Bronchial epithelial cell (primary cell): ENCODE results near the gene SLC25A39. TPM values are rescaled to one million over a fixed set of nuclear protein-coding genes. Genes with fewer than 3 reads are reported as not detected.

Experiments used
- DNase-seq: peaks from one replicate; pipeline ENCODE4 v3.0.0-alpha.2; 2010; ENCODE audit warnings: low read depth
- FAIRE-seq: peaks from 2 replicates; lab custom pipeline; 2011; peaks lifted over from hg19 to GRCh38; lab: Jason Lieb, UNC
- H3K27me3 ChIP-seq: 2 replicates; pipeline ENCODE4 v1.5.1; 2011; ENCODE audit warnings: low read length; ENCODE audit not compliant: control insufficient read depth, insufficient read depth
- H3K36me3 ChIP-seq: 2 replicates; pipeline ENCODE4 v1.5.1; 2011; ENCODE audit warnings: low read length; ENCODE audit not compliant: control insufficient read depth, insufficient read depth
- H3K4me3 ChIP-seq: 2 replicates; pipeline ENCODE4 v1.5.1; 2011; ENCODE audit warnings: mild to moderate bottlenecking, low read depth, low read length, control low read depth
- total RNA-seq: library from RNA; depleted of rRNA; stranded (reverse); fragments of >200 nt; gene quantifications from 2 replicates; pipeline ENCODE4 v1.2.1, GENCODE V29; 2014
- TF ChIP-seq, protein P1 (sequence below): IDR thresholded peaks from 2 replicates; pipeline ENCODE4 v1.5.1; 2011; ENCODE audit warnings: mild to moderate bottlenecking, moderate library complexity, low read length, control low read depth, inconsistent platforms; ENCODE audit not compliant: insufficient read depth, severe bottlenecking

Gene SLC25A39
- total RNA-seq, 1 donor from 2014 or later, result 83.7 TPM

DNA sequence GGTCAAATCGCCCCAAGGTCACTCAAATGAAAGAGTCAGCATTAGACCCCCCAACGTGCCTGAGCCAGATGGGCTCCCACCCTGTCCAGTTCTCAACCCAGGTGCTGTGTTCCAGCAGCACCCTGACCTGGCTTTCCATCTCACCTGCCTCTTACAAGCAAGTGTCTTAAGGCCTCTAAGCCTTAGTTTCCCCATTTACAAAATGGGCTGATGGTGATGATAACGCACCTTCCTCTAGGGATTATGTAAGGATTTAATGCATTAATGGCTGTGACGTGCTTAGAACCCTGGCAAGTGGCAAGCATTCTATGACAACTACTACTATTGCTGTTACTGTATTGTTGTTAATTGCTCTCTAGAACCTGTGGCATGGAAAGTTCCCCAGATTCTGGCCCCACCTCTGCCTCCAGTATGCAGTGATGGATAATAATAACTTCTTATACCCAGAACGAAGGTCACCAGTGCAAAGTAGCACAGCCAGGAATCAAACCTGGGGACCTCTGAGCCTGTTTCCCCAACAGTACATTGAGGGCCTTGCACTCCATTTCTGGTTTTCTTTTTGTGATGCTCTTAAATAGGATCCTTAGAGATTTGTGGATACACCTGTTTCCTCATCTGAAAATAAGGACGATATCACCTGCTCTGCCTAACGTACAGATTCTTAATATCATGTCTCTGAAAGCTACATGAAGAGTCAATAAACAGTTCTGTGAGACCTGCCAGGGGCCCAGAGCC lies 3.3 kb upstream of the SLC25A39 start:
- TF ChIP-seq, protein P1, sequence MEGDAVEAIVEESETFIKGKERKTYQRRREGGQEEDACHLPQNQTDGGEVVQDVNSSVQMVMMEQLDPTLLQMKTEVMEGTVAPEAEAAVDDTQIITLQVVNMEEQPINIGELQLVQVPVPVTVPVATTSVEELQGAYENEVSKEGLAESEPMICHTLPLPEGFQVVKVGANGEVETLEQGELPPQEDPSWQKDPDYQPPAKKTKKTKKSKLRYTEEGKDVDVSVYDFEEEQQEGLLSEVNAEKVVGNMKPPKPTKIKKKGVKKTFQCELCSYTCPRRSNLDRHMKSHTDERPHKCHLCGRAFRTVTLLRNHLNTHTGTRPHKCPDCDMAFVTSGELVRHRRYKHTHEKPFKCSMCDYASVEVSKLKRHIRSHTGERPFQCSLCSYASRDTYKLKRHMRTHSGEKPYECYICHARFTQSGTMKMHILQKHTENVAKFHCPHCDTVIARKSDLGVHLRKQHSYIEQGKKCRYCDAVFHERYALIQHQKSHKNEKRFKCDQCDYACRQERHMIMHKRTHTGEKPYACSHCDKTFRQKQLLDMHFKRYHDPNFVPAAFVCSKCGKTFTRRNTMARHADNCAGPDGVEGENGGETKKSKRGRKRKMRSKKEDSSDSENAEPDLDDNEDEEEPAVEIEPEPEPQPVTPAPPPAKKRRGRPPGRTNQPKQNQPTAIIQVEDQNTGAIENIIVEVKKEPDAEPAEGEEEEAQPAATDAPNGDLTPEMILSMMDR, result no peak
- H3K36me3 ChIP-seq, result peaks cover 1% of the 10 kb centered on the region
- FAIRE-seq, result no peak
- H3K4me3 ChIP-seq, result no peak overlapping the region
- no peak for DNase-seq
- H3K27me3 ChIP-seq, result no peaks in the 10 kb centered on the region

DNA sequence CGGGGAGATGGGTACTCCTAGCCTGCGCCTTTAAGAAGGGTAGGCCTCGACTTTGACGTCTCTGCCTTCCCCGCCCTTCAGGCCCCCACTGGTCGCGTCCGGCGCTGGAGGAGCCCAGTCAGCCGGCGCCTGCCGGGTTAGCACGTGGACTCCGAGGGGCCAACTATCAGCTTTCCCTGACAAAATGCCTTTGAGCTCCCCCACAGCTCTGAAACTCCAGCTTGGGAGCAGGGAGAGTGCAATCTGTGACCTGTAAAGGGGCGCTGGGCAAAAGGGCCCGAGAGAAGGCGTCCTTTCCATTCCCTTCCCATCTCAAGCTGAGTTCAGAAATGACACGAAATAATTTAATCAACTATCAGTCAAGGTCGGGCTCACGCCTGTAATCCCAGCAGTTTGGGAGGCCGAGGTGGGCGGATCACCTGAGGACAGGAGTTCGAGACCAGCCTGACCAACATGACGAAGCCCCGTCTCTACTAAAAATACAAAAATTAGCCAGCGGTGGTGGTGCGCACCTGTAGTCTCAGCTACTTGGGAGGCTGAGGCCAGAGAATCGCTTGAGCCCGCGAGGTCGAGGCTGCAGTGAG lies 2.3 kb upstream of the SLC25A39 start:
- DNase-seq (peak; percentile 89), FAIRE-seq (no peak)
- Histone ChIP-seq H3K27me3 (no peaks in the 10 kb centered on the region), H3K4me3 (no peak overlapping the region), H3K36me3 (peaks cover 6% of the 10 kb centered on the region)
- TF ChIP-seq, protein P1, result no peak

DNA sequence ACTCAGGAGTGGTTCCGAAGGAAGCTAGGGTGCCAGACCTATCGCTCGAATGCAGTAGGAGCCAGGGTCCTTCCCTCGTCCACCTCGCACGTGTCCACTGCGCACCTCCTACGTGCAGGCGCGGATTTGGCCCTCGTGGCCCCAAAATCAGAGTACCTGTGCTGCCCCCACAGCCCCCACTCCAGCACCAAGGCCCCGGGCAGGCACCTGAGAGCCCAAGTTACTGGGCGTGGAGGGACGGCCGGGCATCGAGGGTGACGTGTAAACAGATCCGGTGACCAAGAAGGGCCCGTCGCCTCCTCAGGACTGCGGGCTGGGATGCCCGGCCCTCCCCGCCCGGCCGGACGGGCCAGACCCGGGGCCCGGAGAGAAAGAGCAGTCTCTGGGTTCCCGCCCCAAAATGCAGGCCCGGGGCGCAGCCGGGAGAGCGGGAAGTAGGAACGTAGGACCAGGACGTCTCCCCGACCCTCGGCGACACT lies 492 bp downstream of the SLC25A39 start:
- Histone ChIP-seq H3K4me3 (peak overlapping the region; percentile 89), H3K27me3 (no peaks in the 10 kb centered on the region), H3K36me3 (peaks cover 22% of the 10 kb centered on the region)
- FAIRE-seq (no peak), DNase-seq (no peak)
- TF ChIP-seq, protein P1, result no peak

DNA sequence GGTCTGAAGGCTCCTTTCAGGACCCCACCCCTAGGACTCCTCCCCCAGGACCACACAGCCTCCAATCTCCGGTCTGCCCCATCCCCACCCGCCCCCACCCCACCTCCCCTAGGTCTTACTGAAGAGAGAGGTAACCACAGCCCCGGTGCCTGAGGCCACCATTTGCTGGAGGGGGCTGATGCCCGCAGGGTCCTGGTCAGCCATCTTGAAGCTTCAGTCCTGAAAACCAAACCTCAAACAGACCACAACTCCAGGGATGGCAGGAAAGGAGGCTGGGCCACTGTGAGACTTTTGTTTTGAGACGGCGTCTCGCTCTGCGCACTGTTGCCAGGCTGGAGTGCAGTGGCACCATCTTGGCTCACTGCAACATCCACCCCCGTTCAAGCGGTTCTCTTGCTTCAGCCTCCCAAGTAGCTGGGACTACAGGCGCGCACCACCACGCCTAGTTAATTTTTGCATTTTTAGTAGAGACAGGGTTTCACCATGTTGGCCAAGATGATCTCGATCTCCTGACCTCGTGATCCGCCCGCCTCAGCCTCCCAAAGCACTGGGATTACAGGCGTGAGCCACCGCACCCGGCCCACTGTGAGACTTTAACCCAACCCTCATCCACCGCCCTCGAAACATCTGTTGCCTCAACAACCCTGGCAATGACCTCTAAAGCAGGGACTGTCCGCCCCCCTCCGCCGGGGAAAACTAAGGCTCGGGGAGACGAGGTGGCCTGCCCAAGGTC lies 1.1 kb downstream of the SLC25A39 start:
- DNase-seq (no peak), FAIRE-seq (no peak)
- H3K27me3 ChIP-seq, result no peaks in the 10 kb centered on the region
- H3K36me3 ChIP-seq, result peaks cover 22% of the 10 kb centered on the region
- H3K4me3 ChIP-seq, result peak overlapping the region; percentile 89
- TF ChIP-seq, protein P1, result no peak

DNA sequence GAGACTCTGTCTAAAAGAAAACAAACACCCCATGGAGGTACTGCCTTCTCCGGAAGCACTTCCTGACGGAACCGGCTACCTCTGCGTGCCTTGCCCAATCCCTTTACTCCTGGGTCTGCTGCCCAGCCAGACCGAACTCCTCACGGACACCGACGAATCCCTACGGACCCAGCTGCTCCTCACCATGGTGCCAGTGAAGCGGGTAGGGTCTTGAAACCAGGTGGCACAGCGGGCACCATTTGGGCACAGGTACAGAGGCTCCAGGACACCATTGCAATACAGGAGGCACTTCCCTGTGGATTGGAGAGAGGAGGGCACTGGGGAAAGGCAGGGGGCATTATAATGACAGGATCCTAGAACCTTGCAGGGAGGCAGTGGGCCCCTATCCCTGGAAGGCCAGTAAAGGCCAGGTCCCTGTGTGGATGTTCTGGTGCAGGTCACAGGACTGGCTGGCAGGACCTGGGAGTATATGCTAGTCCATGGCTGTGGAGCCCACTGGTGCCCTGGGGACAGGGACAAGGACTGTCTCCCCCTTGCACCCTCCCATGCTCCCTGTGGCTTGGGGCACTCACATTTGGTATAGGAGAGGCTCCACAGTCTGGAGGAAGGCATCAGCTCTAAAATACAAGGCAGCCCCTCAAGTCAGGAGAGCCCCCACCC lies 2.3 kb downstream of the SLC25A39 start:
- Histone ChIP-seq H3K36me3 (peaks cover 22% of the 10 kb centered on the region), H3K4me3 (no peak overlapping the region), H3K27me3 (no peaks in the 10 kb centered on the region)
- no peak for DNase-seq
- TF ChIP-seq, protein P1, result no peak
- no peak for FAIRE-seq
